Smooth muscle cell (in vitro differentiated cells): ENCODE measurements around the gene CRABP1. TPM values are rescaled to one million over a fixed set of nuclear protein-coding genes. Genes with fewer than 3 reads are reported as not detected.

Source experiments
- DNase-seq: peaks from one replicate; lab custom pipeline; 2025; ENCODE audit not compliant: unreplicated experiment; lab: John Stamatoyannopoulos, UW
- H2AFZ ChIP-seq: fragments of 200-600 bp; sonication (generic); 2 replicates; pipeline ENCODE4 v1.6.0; 2016; ENCODE audit warnings: antibody characterized with exemption, low read depth, mild to moderate bottlenecking
- H3F3A ChIP-seq: fragments of 200-600 bp; sonication (generic); 2 replicates; pipeline ENCODE4 v1.6.0; 2017; ENCODE audit warnings: antibody characterized with exemption, low read depth
- H3K27ac ChIP-seq: fragments of 200-600 bp; sonication (generic); 2 replicates; pipeline ENCODE4 v1.5.1; 2016; ENCODE audit warnings: low read depth, mild to moderate bottlenecking
- H3K27me3 ChIP-seq: fragments of 200-600 bp; sonication (generic); 2 replicates; pipeline ENCODE4 v1.6.1; 2016; ENCODE audit warnings: low read depth, mild to moderate bottlenecking
- H3K36me3 ChIP-seq: fragments of 200-600 bp; sonication (generic); 2 replicates; pipeline ENCODE4 v1.5.1; 2016; ENCODE audit warnings: low read depth
- H3K4me1 ChIP-seq: fragments of 200-600 bp; sonication (generic); 2 replicates; pipeline ENCODE4 v1.5.1; 2016; ENCODE audit warnings: low read depth
- H3K4me2 ChIP-seq: fragments of 200-600 bp; sonication (generic); 2 replicates; pipeline ENCODE4 v1.6.0; 2016; ENCODE audit warnings: mild to moderate bottlenecking
- H3K4me3 ChIP-seq: fragments of 200-600 bp; sonication (generic); 2 replicates; pipeline ENCODE4 v1.5.1; 2016; ENCODE audit warnings: mild to moderate bottlenecking
- H3K79me2 ChIP-seq: fragments of 200-600 bp; sonication (generic); 2 replicates; pipeline ENCODE4 v1.6.0; 2016; ENCODE audit warnings: low read depth, mild to moderate bottlenecking
- H3K9ac ChIP-seq: fragments of 200-600 bp; sonication (generic); 2 replicates; pipeline ENCODE4 v1.6.0; 2016; ENCODE audit warnings: low read depth
- H3K9me3 ChIP-seq: fragments of 200-600 bp; sonication (generic); replicated peaks from 2 replicates; pipeline ENCODE4 v1.5.1; 2016; ENCODE audit warnings: low read depth
- H4K20me1 ChIP-seq: fragments of 200-600 bp; sonication (generic); 2 replicates; pipeline ENCODE4 v1.6.0; 2016; ENCODE audit warnings: low read depth
- CTCF ChIP-seq: fragments of 200-600 bp; sonication (generic); IDR thresholded peaks from 2 replicates; pipeline ENCODE4 v1.5.1; 2017; ENCODE audit warnings: borderline replicate concordance, mild to moderate bottlenecking, antibody characterized with exemption; ENCODE audit not compliant: insufficient read depth, poor library complexity, severe bottlenecking
- WGBS: methylation state at CpG from one replicate; pipeline ENCODE4 v1.1.7; 2016; ENCODE audit warnings: low lambda C conversion rate; 5-methylcytosine and 5-hydroxymethylcytosine counted together
- polyA plus RNA-seq: library from polyadenylated mRNA; unstranded; fragments of >200 nt; fragmentation: Nextera tagmentation; extraction: Ambion mirVana; gene quantifications from 2 replicates; pipeline ENCODE4 v1.2.1, GENCODE V29; 2016
- total RNA-seq: library from RNA; depleted of rRNA; stranded (reverse); fragments of >200 nt; gene quantifications from 2 replicates; pipeline ENCODE4 v1.2.3, GENCODE V29; 2014

The CRABP1 gene
- total and polyA plus RNA-seq, 2 experiments from 2014 or later = 8.8 to 12.9 TPM

- Histone ChIP-seq H2AFZ (no peak overlapping the region), H3K27me3 (no peaks in the 10 kb centered on the region), H3K4me2 (no peak overlapping the region), H3K79me2 (no peaks in the 10 kb centered on the region), H3K9me3 (no peaks in the 10 kb centered on the region), H3K9ac (no peak overlapping the region), H3K36me3 (no peaks in the 10 kb centered on the region), H4K20me1 (no peaks in the 10 kb centered on the region), H3K4me1 (peaks cover 16% of the 10 kb centered on the region), H3K4me3 (no peak overlapping the region), H3K27ac (no peak overlapping the region), H3F3A (no peaks in the 10 kb centered on the region)
- TF ChIP-seq CTCF = no peak
- no peak for DNase-seq
- 90% methylated on average over 3 of the region's 3 CpGs for WGBS
Measured at GRCh38 chr15:78359041-78359808, 19.1 kb downstream of the CRABP1 start.

GRCh38 chr15:78360367-78360801 is 20.2 kb downstream of the CRABP1 start:
- Histone ChIP-seq H3K36me3 (no peaks in the 10 kb centered on the region), H3F3A (no peaks in the 10 kb centered on the region), H3K9me3 (no peaks in the 10 kb centered on the region), H3K4me1 (peaks cover 16% of the 10 kb centered on the region), H3K9ac (no peak overlapping the region), H3K27me3 (no peaks in the 10 kb centered on the region), H3K4me3 (no peak overlapping the region), H3K4me2 (no peak overlapping the region), H4K20me1 (no peaks in the 10 kb centered on the region), H3K27ac (no peak overlapping the region), H3K79me2 (no peaks in the 10 kb centered on the region), H2AFZ (no peak overlapping the region)
- no peak for DNase-seq
- WGBS = 57% methylated on average over 6 of the region's 6 CpGs
- no peak for TF ChIP-seq CTCF

GRCh38 chr15:78360958-78361718 is 21.0 kb downstream of the CRABP1 start:
- Histone ChIP-seq H2AFZ (no peak overlapping the region), H3K9me3 (no peaks in the 10 kb centered on the region), H3K9ac (no peak overlapping the region), H3K4me3 (no peak overlapping the region), H3K4me1 (peaks cover 16% of the 10 kb centered on the region), H3F3A (no peaks in the 10 kb centered on the region), H3K27me3 (no peaks in the 10 kb centered on the region), H3K27ac (no peak overlapping the region), H3K4me2 (no peak overlapping the region), H3K79me2 (no peaks in the 10 kb centered on the region), H4K20me1 (no peaks in the 10 kb centered on the region), H3K36me3 (no peaks in the 10 kb centered on the region)
- DNase-seq = no peak
- 76% methylated on average over 8 of the region's 8 CpGs for WGBS
- no peak for TF ChIP-seq CTCF
